Thyroid gland (tissue), 4 donors: ENCODE measurements around the gene MAGI1. TPM values are rescaled to one million over a fixed set of nuclear protein-coding genes. Genes with fewer than 3 reads are reported as not detected.

Experiments
- DNase-seq, 2 donors: peaks; one replicate each; pipeline ENCODE4 v3.0.0-alpha.2; 2019
- H3K27ac ChIP-seq, 3 donors: fragments of 200-600 bp; sonication (generic); 1 replicate in 2 of 3; 2 replicates in 1 of 3; pipeline ENCODE4 v1.5.1; 2016 to 2019; ENCODE audit warnings: mild to moderate bottlenecking in 1 of 3, moderate library complexity in 1 of 3
- H3K27me3 ChIP-seq: fragments of 200-600 bp; sonication (generic); one replicate; pipeline ENCODE4 v1.5.1; 2019
- H3K36me3 ChIP-seq, 2 donors: fragments of 200-600 bp; sonication (generic); one replicate each; pipeline ENCODE4 v1.5.1; 2016 to 2019
- H3K4me1 ChIP-seq, 2 donors: fragments of 200-600 bp; sonication (generic); one replicate each; pipeline ENCODE4 v1.5.1; 2017 to 2019
- H3K4me3 ChIP-seq, 3 donors: fragments of 200-600 bp; sonication (generic); replicated peaks in 1 of 3; 1 replicate in 2 of 3; 2 replicates in 1 of 3; pipeline ENCODE4 v1.5.1; 2016; ENCODE audit warnings: mild to moderate bottlenecking in 1 of 3
- H3K9me3 ChIP-seq: fragments of 200-600 bp; sonication (generic); one replicate; pipeline ENCODE4 v1.5.1; 2017
- CTCF ChIP-seq, 6 experiments: fragments of 200-600 bp in 3 of 6; fragments of 450-650 bp in 3 of 6; sonication (generic) in 3 of 6; IDR thresholded peaks; one replicate each; pipeline ENCODE4 v1.5.1; 2016 to 2019; ENCODE audit warnings: antibody characterized with exemption in 6 of 6, mild to moderate bottlenecking in 2 of 6, inconsistent platforms in 1 of 6, moderate library complexity in 1 of 6
- POLR2A ChIP-seq, 2 donors: fragments of 450-650 bp; IDR thresholded peaks; one replicate each; pipeline ENCODE4 v1.6.1; 2017; ENCODE audit warnings: antibody characterized with exemption in 2 of 2, mild to moderate bottlenecking in 2 of 2, moderate library complexity in 1 of 2
- WGBS, 2 donors: methylation state at CpG; one replicate each; pipeline ENCODE4 v1.1.5; 2017; 5-methylcytosine and 5-hydroxymethylcytosine counted together
- intact Hi-C: fragments of 100-400 bp; cut with DNase I; formaldehyde crosslinking; loops from one replicate; pipeline ENCODE4 v1.15.1; 2023
- total RNA-seq, 4 donors: library from RNA; depleted of rRNA; stranded (reverse); fragments of >200 nt; gene quantifications; one replicate each; pipeline ENCODE4 v1.2.3, GENCODE V29; 2016

MAGI1 gene
- total RNA-seq, 4 donors from 2014 or later, result 60.5 to 123 (median 87.5) TPM

- TF ChIP-seq CTCF (IDR thresholded peaks at IDR 0.05), result no peak
- TF ChIP-seq POLR2A (IDR thresholded peaks at IDR 0.05), result no peak
- H3K9me3 ChIP-seq, result no peaks in the 10 kb centered on the region
- WGBS, 2 donors, result 77 to 88% methylated on average over 1 of the region's 1 CpG
These were observed 218.1 kb downstream of the MAGI1 start for GRCh38 chr3:65820600-65820999.

GRCh38 chr3:65819896-65820295 lies 218.8 kb downstream of the MAGI1 start:
- Histone ChIP-seq H3K27me3 (no peaks in the 10 kb centered on the region), H3K4me3 (no peak overlapping the region), H3K4me1 (peaks cover 9 to 17% of the 10 kb centered on the region in 2 donors), H3K27ac (no peak overlapping the region), H3K9me3 (no peaks in the 10 kb centered on the region), H3K36me3 (no peaks in the 10 kb centered on the region)
- no peak for DNase-seq
- no peak for TF ChIP-seq CTCF (IDR thresholded peaks at IDR 0.05)
- TF ChIP-seq POLR2A (IDR thresholded peaks at IDR 0.05), result no peak
- intact Hi-C loops, result no loop called here

More at GRCh38 chr3:65820600-65820999, 218.1 kb downstream of the MAGI1 start:
- H3K36me3 ChIP-seq, result no peaks in the 10 kb centered on the region
- H3K4me1 ChIP-seq, result peaks cover 4 to 12% of the 10 kb centered on the region in 2 donors
- H3K27me3 ChIP-seq, result no peaks in the 10 kb centered on the region
- no peak for DNase-seq
- H3K4me3 ChIP-seq, result no peak overlapping the region
- H3K27ac ChIP-seq, result no peak overlapping the region
- intact Hi-C loops, result no loop called here

GRCh38 chr3:65817553-65818126 lies 221.1 kb downstream of the MAGI1 start:
- 78 to 90% methylated on average over 3 of the region's 3 CpGs for WGBS, 2 donors
- H3K9me3 ChIP-seq, result no peaks in the 10 kb centered on the region
- intact Hi-C loops, result no loop called here

GRCh38 chr3:65816208-65816607 lies 222.5 kb downstream of the MAGI1 start:
- 88 to 90% methylated on average over 5 of the region's 5 CpGs for WGBS, 2 donors
- Histone ChIP-seq H3K36me3 (no peaks in the 10 kb centered on the region), H3K27me3 (no peaks in the 10 kb centered on the region), H3K9me3 (no peaks in the 10 kb centered on the region), H3K4me1 (peaks cover 9 to 25% of the 10 kb centered on the region in 2 donors), H3K4me3 (no peak overlapping the region), H3K27ac (no peak overlapping the region)
- intact Hi-C loops, result no loop called here
- TF ChIP-seq POLR2A (IDR thresholded peaks at IDR 0.05) (no peak), CTCF (IDR thresholded peaks at IDR 0.05) (no peak)
- DNase-seq, result no peak

More at GRCh38 chr3:65817553-65818126, 221.1 kb downstream of the MAGI1 start:
- TF ChIP-seq CTCF (IDR thresholded peaks at IDR 0.05) (no peak), POLR2A (IDR thresholded peaks at IDR 0.05) (no peak)
- no peak overlapping the region for H3K4me3 ChIP-seq
- no peak for DNase-seq
- no peaks in the 10 kb centered on the region for H3K27me3 ChIP-seq
- peaks cover 9 to 20% of the 10 kb centered on the region in 2 donors for H3K4me1 ChIP-seq
- no peaks in the 10 kb centered on the region for H3K36me3 ChIP-seq
- H3K27ac ChIP-seq, result no peak overlapping the region

GRCh38 chr3:65814845-65815578 lies 223.7 kb downstream of the MAGI1 start:
- intact Hi-C loops, result no loop called here
- DNase-seq, result no peak
- no peak overlapping the region for H3K4me3 ChIP-seq
- TF ChIP-seq POLR2A (IDR thresholded peaks at IDR 0.05) (no peak), CTCF (IDR thresholded peaks at IDR 0.05) (no peak)
- no peaks in the 10 kb centered on the region for H3K9me3 ChIP-seq
- no peak overlapping the region for H3K27ac ChIP-seq
- H3K4me1 ChIP-seq, result peaks cover 9 to 15% of the 10 kb centered on the region in 2 donors
- H3K36me3 ChIP-seq, result no peaks in the 10 kb centered on the region
- 42 to 46% methylated on average over 8 of the region's 8 CpGs for WGBS, 2 donors
- H3K27me3 ChIP-seq, result no peaks in the 10 kb centered on the region
